ENCODE results near the gene TANGO6.

- TF ChIP-seq, protein P1, sequence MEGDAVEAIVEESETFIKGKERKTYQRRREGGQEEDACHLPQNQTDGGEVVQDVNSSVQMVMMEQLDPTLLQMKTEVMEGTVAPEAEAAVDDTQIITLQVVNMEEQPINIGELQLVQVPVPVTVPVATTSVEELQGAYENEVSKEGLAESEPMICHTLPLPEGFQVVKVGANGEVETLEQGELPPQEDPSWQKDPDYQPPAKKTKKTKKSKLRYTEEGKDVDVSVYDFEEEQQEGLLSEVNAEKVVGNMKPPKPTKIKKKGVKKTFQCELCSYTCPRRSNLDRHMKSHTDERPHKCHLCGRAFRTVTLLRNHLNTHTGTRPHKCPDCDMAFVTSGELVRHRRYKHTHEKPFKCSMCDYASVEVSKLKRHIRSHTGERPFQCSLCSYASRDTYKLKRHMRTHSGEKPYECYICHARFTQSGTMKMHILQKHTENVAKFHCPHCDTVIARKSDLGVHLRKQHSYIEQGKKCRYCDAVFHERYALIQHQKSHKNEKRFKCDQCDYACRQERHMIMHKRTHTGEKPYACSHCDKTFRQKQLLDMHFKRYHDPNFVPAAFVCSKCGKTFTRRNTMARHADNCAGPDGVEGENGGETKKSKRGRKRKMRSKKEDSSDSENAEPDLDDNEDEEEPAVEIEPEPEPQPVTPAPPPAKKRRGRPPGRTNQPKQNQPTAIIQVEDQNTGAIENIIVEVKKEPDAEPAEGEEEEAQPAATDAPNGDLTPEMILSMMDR (IDR thresholded peaks at IDR 0.05): no peak
- no peak for TF ChIP-seq POLR2A (IDR thresholded peaks at IDR 0.05)
- no peak for TF ChIP-seq EP300 (IDR thresholded peaks at IDR 0.05)
Observed at GRCh38 chr16:69012906-69013305, 169.6 kb downstream of the TANGO6 start.

Data from tibial nerve (tissue), 4 donors.